ENCODE measurements around the gene RIPPLY3.

The RIPPLY3 gene

GRCh38 chr21:37061926-37062592 is 55.6 kb downstream of the RIPPLY3 start:
- no peak for DNase-seq (ENCODE audit: low read depth in 2 of 2)

- DNase-seq (ENCODE audit: low read depth in 2 of 2): no peak
Observed at GRCh38 chr21:37062593-37062935, 56.1 kb downstream of the RIPPLY3 start.

- no peak for DNase-seq (ENCODE audit: low read depth in 2 of 2)
Observed at GRCh38 chr21:37063433-37063832, 56.9 kb downstream of the RIPPLY3 start.

GRCh38 chr21:37064841-37065240 is 58.3 kb downstream of the RIPPLY3 start:
- DNase-seq (ENCODE audit: low read depth in 2 of 2): no peak

- DNase-seq (ENCODE audit: low read depth in 2 of 2): no peak
Observed at GRCh38 chr21:37065561-37066177, 59.2 kb downstream of the RIPPLY3 start.
